ENCODE results near the gene PTPRM.

PTPRM gene

GRCh38 chr18:8142131-8142711 is 575.1 kb downstream of the PTPRM start:
- no peak for DNase-seq

GRCh38 chr18:8142932-8143331 is 575.8 kb downstream of the PTPRM start:
- no peak for DNase-seq

- no peak for DNase-seq
These were observed 584.1 kb downstream of the PTPRM start for GRCh38 chr18:8151181-8151580.

GRCh38 chr18:8153887-8154583 is 586.9 kb downstream of the PTPRM start:
- DNase-seq, result no peak

GRCh38 chr18:8162802-8163201 is 595.7 kb downstream of the PTPRM start:
- peak; percentile 74 to 87 for DNase-seq

- no peak for DNase-seq
These were observed 596.3 kb downstream of the PTPRM start for GRCh38 chr18:8163286-8163959.

GRCh38 chr18:8165095-8165494 is 598.0 kb downstream of the PTPRM start:
- no peak for DNase-seq

GRCh38 chr18:8167026-8167425 is 599.9 kb downstream of the PTPRM start:
- no peak for DNase-seq

- no peak for DNase-seq
These were observed 600.6 kb downstream of the PTPRM start for GRCh38 chr18:8167673-8168072.

GRCh38 chr18:8169722-8170121 is 602.6 kb downstream of the PTPRM start:
- DNase-seq, result no peak

- DNase-seq, result peak in 1 of 2 experiments; percentile 18
These were observed 607.7 kb downstream of the PTPRM start for GRCh38 chr18:8174771-8175170.

- no peak for DNase-seq
These were observed 608.5 kb downstream of the PTPRM start for GRCh38 chr18:8175501-8176061.

GRCh38 chr18:8176109-8176508 is 609.0 kb downstream of the PTPRM start:
- DNase-seq, result no peak

GRCh38 chr18:8176554-8176953 is 609.4 kb downstream of the PTPRM start:
- no peak for DNase-seq

- DNase-seq, result no peak
These were observed 610.4 kb downstream of the PTPRM start for GRCh38 chr18:8177330-8178016.

GRCh38 chr18:8186413-8186812 is 619.3 kb downstream of the PTPRM start:
- no peak for DNase-seq

- no peak for DNase-seq
These were observed 621.1 kb downstream of the PTPRM start for GRCh38 chr18:8188184-8188583.

- no peak for DNase-seq
These were observed 623.9 kb downstream of the PTPRM start for GRCh38 chr18:8190980-8191379.

GRCh38 chr18:8194431-8194830 is 627.3 kb downstream of the PTPRM start:
- no peak for DNase-seq

- DNase-seq, result no peak
These were observed 629.1 kb downstream of the PTPRM start for GRCh38 chr18:8196238-8196637.

GRCh38 chr18:8197499-8197898 is 630.4 kb downstream of the PTPRM start:
- DNase-seq, result no peak

GRCh38 chr18:8207996-8208395 is 640.9 kb downstream of the PTPRM start:
- no peak for DNase-seq

GRCh38 chr18:8208716-8209115 is 641.6 kb downstream of the PTPRM start:
- DNase-seq, result no peak

Measured in NCI-H2081 (cell line).